Activated naive CD4-positive, alpha-beta T cell treated with anti-CD3 and anti-CD28 coated beads for 36 hours (primary cell): ENCODE data around the gene SLC43A1. TPM values are rescaled to one million over a fixed set of nuclear protein-coding genes. Genes with fewer than 3 reads are reported as not detected.
A peak's percentile ranks its signal among the peaks of the same experiment; 100 is the strongest.

Source experiments
- CTCF ChIA-PET: fragments of 350-600 bp; sonication (Branson Sonifier 250); formaldehyde crosslinking; loops from one replicate; lab custom pipeline; 2021; ENCODE audit warnings: antibody characterized with exemption; lab: Charles Lee
- DNase-seq: peaks from one replicate; pipeline ENCODE4 v3.0.0-alpha.2; 2020
- H3K27ac Mint-ChIP-seq: one replicate; pipeline ENCODE4 v1.8.0; 2021; ENCODE audit warnings: mild to moderate bottlenecking, mixed read lengths
- H3K27me3 Mint-ChIP-seq: one replicate; pipeline ENCODE4 v1.8.0; 2021; ENCODE audit warnings: low read depth, mixed read lengths
- H3K36me3 Mint-ChIP-seq: one replicate; pipeline ENCODE4 v1.8.0; 2021; ENCODE audit warnings: low read depth, mixed read lengths
- H3K4me1 Mint-ChIP-seq: one replicate; pipeline ENCODE4 v1.8.0; 2021; ENCODE audit warnings: low read depth, mixed read lengths
- H3K4me3 Mint-ChIP-seq: one replicate; pipeline ENCODE4 v1.8.0; 2021; ENCODE audit warnings: mild to moderate bottlenecking, moderate library complexity, mixed read lengths
- H3K9me3 Mint-ChIP-seq: one replicate; pipeline ENCODE4 v1.8.0; 2021; ENCODE audit warnings: mixed read lengths
- intact Hi-C: fragments of 100-400 bp; cut with micrococcal nuclease; formaldehyde crosslinking; loops from one replicate; pipeline ENCODE4 v1.15.1; 2023
- total RNA-seq, 2 experiments: library from RNA; stranded (reverse); gene quantifications; one replicate each; pipeline ENCODE4 v1.2.3, GENCODE V29; 2021

Gene SLC43A1
- total RNA-seq, 2 experiments from 2014 or later, result 26.5 to 29.7 TPM

DNA sequence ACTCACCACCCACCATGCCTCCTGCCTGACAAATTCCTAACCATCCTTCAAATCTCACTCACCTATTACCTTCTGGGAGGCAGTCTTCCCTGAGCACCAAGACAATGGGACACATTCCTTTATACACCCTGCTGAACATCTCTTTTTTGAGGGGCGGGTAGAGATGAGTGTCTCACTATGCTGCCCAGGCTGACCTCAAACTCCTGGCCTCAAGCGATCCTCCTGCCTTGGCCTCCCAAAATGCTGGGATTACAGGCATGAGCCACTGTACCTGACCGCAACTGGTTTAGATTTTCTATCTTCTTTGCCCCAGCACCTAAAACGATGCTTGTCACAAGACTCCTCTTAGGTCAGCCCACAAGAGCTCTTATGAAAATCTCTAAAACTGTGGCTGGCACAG lies 7.9 kb upstream of the SLC43A1 start:
- Mint-ChIP-seq H3K27ac (no peak overlapping the region), H3K36me3 (peaks cover 12% of the 10 kb centered on the region), H3K4me1 (peaks cover 14% of the 10 kb centered on the region), H3K4me3 (no peak overlapping the region), H3K9me3 (no peaks in the 10 kb centered on the region), H3K27me3 (no peaks in the 10 kb centered on the region)
- DNase-seq, result no peak
- CTCF ChIA-PET, result interaction anchor here (1.1 to 7.8 kb wide), 4 partner anchors 7 to 177 kb away, joined by 4 to 270 read pairs (median 86); partner anchors contain the start of gene SLC43A1
- intact Hi-C loops, result no loop called here

DNA sequence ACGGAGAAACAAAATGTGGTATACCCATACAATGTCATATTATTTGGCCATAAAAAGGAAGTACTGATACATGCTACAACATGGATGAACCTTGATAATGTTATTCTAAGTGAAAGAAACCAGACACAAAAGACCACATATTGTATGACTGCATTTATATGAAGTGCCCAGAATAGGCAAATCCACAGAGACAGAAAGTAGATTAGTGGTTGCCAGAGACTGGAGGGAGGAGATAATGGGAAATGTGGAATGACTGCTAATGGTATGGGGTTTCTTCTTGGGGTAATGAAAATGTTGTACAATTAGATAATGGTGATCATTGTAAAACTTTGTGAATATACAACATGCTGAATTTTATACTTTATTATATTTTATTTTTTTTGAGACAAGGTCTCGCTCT lies 5.6 kb upstream of the SLC43A1 start:
- H3K4me1 Mint-ChIP-seq, result peaks cover 1% of the 10 kb centered on the region
- H3K36me3 Mint-ChIP-seq, result peaks cover 3% of the 10 kb centered on the region
- H3K9me3 Mint-ChIP-seq, result no peaks in the 10 kb centered on the region
- CTCF ChIA-PET, result interaction anchor here (0.6 to 2.0 kb wide), 6 partner anchors 28 to 169 kb away, joined by 3 to 19 read pairs (median 3); no protein-coding TSS in a partner anchor
- intact Hi-C loops, result no loop called here
- no peaks in the 10 kb centered on the region for H3K27me3 Mint-ChIP-seq
- no peak overlapping the region for H3K4me3 Mint-ChIP-seq
- H3K27ac Mint-ChIP-seq, result no peak overlapping the region
- DNase-seq, result no peak

DNA sequence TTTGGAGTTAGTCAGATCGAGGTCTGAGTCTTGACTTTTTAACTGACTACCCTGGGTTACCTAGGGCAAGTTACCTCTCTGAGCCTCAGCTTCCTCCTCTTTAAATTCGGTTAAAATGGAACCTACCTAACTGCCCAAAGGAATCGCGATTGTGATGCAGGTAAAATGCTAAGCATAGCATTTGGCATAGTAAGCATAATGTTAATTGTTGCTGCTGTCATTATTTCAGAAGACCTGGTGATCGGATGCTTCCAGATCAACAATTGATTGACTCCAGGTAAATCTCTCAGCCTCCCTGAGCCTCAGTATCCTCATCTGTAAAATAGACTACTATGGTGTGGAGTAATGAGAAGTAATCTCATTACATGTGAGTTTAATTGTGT lies 550 bp upstream of the SLC43A1 start:
- peaks cover 30% of the 10 kb centered on the region for H3K4me1 Mint-ChIP-seq

DNA sequence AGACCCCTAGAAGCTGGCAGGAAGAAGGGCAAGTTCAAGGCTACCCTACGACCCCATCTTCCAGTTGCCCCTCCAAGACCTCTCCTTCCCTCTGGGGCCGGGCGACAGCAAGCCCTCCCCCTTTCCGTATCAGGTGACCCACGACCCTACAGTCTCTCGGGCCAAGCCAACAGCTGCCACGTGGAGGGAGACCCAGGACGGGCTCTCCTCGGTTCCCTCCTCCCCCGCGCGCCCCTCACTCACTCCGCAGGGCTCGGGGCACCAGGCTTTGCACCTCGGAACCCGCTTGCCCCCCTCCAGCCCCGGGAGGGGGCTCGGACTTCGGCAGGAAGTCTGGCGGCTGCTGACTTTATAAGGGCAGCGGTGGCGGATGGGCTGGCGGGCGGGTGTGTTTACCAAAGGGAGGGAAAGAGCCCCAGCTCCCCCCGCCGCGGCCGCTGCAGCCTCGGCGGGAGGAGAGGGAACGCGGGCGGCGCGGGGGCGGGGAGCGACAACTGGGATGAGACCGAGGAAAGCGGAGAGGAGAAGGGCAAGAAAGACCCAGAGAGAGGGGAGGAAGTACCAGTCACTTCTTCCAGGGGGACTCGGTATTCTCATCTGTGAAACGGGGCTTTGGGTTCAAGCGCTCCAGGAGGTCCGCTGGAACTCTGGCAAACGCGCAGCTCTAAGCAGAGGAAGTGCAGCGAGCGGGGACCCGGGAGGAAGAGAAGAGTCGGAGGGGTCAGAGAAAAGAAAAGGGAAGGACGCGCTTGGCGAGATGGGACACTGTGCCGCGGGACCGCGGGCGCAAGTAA lies 767 bp downstream of the SLC43A1 start:
- peaks cover 5% of the 10 kb centered on the region for H3K36me3 Mint-ChIP-seq
- no peaks in the 10 kb centered on the region for H3K9me3 Mint-ChIP-seq
- DNase-seq, result peak; percentile 68
- peaks cover 32% of the 10 kb centered on the region for H3K4me1 Mint-ChIP-seq
- H3K4me3 Mint-ChIP-seq, result peak overlapping the region; percentile 98
- peak overlapping the region; percentile 91 for H3K27ac Mint-ChIP-seq
- intact Hi-C loops, result loop anchor here (1.0 kb wide), 3 partner anchors 16 to 56 kb away; partner anchors contain the start of gene TIMM10
- no peaks in the 10 kb centered on the region for H3K27me3 Mint-ChIP-seq
- CTCF ChIA-PET, result interaction anchor here (1.4 to 7.4 kb wide), 5 partner anchors 13 to 169 kb away, joined by 3 to 144 read pairs (median 19); partner anchors contain the start of gene TIMM10

More for the DNA sequence above, 550 bp upstream of the SLC43A1 start:
- Mint-ChIP-seq H3K9me3 (no peaks in the 10 kb centered on the region), H3K27me3 (no peaks in the 10 kb centered on the region), H3K36me3 (peaks cover 3% of the 10 kb centered on the region), H3K4me3 (peak overlapping the region; percentile 98), H3K27ac (peak overlapping the region; percentile 71)
- CTCF ChIA-PET, result interaction anchor here (0.5 to 7.4 kb wide), 9 partner anchors 9 to 192 kb away, joined by 3 to 144 read pairs (median 5); partner anchors contain the start of genes TIMM10 and UBE2L6
- no peak for DNase-seq
- intact Hi-C loops, result no loop called here

DNA sequence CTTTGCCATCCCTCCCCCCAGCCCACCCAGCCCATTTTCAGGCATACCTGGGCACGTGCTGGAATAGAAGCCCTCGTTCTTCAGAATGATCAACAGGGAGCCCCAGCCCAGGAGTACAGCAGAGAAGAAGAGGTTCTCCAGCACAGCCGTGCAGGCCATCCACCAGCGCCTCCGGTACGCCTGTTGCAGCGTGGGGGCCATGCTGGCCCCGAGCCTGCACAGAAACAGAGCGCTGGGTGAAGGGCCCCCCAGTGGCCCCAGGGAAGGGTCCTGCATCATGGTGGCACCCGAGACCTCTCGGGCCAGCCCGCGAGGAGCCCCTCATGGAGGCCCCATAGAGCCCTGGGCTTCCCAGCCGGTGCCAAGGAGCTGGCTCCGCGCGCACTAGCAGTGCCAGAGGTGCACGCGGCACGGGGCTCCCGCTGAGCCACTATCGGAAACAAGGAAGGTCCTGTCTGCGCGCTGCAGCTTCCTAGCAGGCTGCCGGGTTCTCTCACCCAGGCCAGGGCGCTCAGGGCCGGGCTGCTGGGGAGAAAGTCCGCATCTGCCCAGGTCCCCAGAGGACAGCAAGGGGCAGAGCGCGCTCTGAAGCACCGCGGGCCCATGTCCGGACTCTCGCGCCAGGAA lies 1.5 kb downstream of the SLC43A1 start:
- Mint-ChIP-seq H3K36me3 (peaks cover 5% of the 10 kb centered on the region), H3K4me3 (peak overlapping the region; percentile 98), H3K27me3 (no peaks in the 10 kb centered on the region), H3K9me3 (no peaks in the 10 kb centered on the region), H3K27ac (peak overlapping the region; percentile 30), H3K4me1 (peaks cover 32% of the 10 kb centered on the region)
- peak; percentile 59 for DNase-seq
- CTCF ChIA-PET, result interaction anchor here (0.9 to 7.4 kb wide), 9 partner anchors 8 to 166 kb away, joined by 3 to 144 read pairs (median 6); partner anchors contain the start of genes TIMM10 and UBE2L6
- intact Hi-C loops, result loop anchor here (1.0 kb wide), 2 partner anchors 16 to 56 kb away; partner anchors contain the start of gene TIMM10

DNA sequence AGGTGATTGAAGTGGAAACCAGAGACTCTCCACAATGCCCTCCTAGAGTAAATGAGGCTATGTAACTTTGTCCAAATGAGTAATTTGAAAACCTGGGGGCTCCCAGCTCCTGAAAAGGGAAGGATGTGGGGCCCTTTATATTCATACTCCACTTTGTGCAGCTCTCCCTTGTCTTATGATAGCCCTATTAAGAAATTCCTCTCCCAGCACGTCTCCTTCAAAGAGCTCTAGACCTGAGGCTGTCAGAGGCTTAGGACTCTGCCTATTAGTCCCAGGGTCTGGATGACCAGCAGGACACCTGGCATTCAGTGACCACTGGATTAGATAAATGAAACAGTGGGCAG lies 2.1 kb downstream of the SLC43A1 start:
- H3K27me3 Mint-ChIP-seq, result no peaks in the 10 kb centered on the region
- H3K4me3 Mint-ChIP-seq, result peak overlapping the region; percentile 98
- H3K4me1 Mint-ChIP-seq, result peaks cover 32% of the 10 kb centered on the region
- H3K36me3 Mint-ChIP-seq, result peaks cover 5% of the 10 kb centered on the region
- H3K27ac Mint-ChIP-seq, result no peak overlapping the region
- no peaks in the 10 kb centered on the region for H3K9me3 Mint-ChIP-seq
- no peak for DNase-seq
- CTCF ChIA-PET, result interaction anchor here (0.9 to 7.4 kb wide), 9 partner anchors 9 to 166 kb away, joined by 3 to 144 read pairs (median 3); partner anchors contain the start of genes TIMM10 and UBE2L6
- intact Hi-C loops, result no loop called here

DNA sequence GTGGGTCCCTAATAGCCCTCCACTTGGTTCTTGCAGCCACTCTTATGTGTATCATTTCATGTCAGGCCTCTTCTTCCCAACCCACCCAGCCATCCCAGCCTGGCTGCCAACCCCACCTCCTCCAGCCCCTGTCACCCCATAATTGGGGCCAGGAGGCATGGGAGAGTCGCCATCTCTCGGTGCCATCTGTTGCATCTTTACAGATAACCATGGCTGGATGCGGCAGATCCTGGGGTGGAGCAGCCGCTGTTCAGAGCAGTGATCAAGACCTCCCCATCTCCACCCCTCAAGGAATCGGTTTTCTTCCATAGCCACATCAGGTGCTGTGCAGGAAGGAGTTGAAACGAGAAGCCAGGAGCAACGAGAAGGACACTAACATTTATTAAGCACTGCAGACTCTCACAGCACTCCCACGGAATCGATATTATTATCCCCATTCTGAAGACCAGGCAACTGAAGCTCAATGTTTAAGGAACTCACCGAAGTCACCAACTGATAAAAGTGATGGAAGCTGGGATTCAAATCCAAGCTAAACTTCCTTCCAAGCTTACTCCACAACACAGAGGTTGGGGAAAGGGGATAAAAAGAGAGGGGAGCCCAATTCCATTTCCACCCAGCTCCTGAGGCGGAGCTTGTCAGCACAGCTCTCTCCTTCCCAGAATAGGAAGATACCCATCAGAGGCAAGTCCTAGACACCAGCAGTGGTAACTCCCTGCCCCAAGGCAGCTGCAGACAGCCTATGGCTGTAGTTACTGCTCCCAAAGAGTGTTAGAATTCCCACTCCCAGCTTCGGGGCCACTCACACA lies 2.7 kb downstream of the SLC43A1 start:
- DNase-seq, result no peak
- no peak overlapping the region for H3K27ac Mint-ChIP-seq
- CTCF ChIA-PET, result interaction anchor here (0.9 to 7.4 kb wide), 9 partner anchors 9 to 165 kb away, joined by 3 to 144 read pairs (median 3); partner anchors contain the start of genes TIMM10 and UBE2L6

DNA sequence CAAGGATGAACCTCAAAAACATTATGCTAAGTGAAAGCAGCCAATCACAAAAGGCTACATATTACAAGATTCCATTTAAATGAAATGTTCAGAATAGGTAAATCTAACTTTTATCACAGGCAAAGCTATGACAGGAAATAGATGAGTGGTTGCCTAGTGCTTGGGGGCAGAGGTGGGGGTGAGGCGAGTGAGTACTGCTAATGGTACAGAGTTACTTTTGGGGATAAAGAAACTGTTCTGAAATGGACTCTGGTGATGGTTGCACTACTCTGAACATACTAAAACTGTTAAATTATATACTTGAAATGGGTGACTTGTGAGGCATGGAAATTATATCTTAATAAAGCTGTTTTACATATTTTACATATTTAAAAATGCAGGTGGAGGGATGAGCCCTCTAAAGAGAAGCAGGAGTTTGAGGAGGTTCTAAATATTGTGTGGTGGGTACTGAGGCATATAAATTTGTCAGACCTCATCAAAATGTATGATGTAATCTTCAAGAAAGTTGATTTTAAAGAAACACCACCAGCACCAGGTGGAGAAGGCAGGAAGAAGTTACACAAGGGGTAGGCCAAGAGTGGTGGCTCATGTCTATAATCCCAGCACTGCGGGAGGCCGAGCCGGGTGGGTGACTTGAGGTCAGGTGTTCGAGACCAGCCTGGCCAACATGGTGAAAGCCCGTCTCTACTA lies 3.6 kb downstream of the SLC43A1 start:
- H3K27ac Mint-ChIP-seq, result peak overlapping the region; percentile 6

More for the DNA sequence above, 2.7 kb downstream of the SLC43A1 start:
- Mint-ChIP-seq H3K4me3 (peak overlapping the region; percentile 98), H3K27me3 (no peaks in the 10 kb centered on the region), H3K4me1 (peaks cover 32% of the 10 kb centered on the region), H3K9me3 (no peaks in the 10 kb centered on the region), H3K36me3 (peaks cover 5% of the 10 kb centered on the region)
- intact Hi-C loops, result no loop called here

DNA sequence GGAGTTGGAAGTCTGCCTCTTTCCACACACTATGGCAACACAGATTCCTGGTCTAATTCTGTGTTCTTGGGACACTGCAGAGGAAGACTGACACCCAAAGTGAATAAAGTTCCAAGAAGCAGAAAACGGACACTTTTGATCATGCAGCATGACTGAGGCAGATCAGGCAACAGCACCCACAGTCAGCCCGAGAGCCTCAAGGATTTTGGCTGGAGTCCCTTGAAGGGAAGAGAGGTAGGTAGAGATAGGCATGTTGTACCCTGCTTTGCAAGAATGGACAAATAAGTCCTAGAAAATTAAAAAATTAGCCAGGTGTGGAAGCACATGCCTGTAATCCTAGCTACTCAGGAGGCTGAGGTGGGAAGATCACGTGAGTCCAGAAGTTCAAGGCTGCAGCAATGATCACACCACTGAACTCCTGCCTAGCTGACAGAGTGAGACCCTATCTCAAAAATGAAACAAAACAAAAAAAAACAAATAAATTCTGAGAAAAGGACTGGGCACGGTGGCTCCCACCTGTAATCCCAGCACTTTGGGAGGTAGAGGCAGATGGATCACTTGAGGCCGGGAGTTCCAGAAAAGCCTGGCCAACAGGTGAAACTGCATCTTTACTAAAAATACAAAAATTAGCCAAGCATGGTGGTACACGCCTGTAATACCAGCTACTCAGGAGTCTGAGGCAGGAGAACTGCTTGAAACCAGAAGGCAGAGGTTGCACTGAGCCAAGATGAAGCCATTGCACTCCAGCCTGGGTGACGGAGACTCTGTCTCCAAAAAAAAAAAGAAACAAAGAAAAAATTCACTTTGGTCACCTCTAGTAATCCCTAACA lies 6.9 kb downstream of the SLC43A1 start:
- H3K27me3 Mint-ChIP-seq, result no peaks in the 10 kb centered on the region
- intact Hi-C loops, result no loop called here
- CTCF ChIA-PET, result interaction anchor here (0.9 to 5.0 kb wide), 3 partner anchors 15 to 292 kb away, joined by 3 to 45 read pairs (median 4); no protein-coding TSS in a partner anchor
- H3K4me3 Mint-ChIP-seq, result no peak overlapping the region
- H3K9me3 Mint-ChIP-seq, result no peaks in the 10 kb centered on the region
- no peak overlapping the region for H3K27ac Mint-ChIP-seq
- H3K36me3 Mint-ChIP-seq, result peaks cover 8% of the 10 kb centered on the region
- DNase-seq, result no peak
- peaks cover 24% of the 10 kb centered on the region for H3K4me1 Mint-ChIP-seq

More for the DNA sequence above, 3.6 kb downstream of the SLC43A1 start:
- Mint-ChIP-seq H3K27me3 (no peaks in the 10 kb centered on the region), H3K9me3 (no peaks in the 10 kb centered on the region), H3K4me3 (no peak overlapping the region), H3K36me3 (peaks cover 7% of the 10 kb centered on the region), H3K4me1 (peaks cover 32% of the 10 kb centered on the region)
- intact Hi-C loops, result no loop called here
- CTCF ChIA-PET, result interaction anchor here (0.6 to 2.6 kb wide), 7 partner anchors 8 to 133 kb away, joined by 3 to 18 read pairs (median 4); no protein-coding TSS in a partner anchor
- no peak for DNase-seq

DNA sequence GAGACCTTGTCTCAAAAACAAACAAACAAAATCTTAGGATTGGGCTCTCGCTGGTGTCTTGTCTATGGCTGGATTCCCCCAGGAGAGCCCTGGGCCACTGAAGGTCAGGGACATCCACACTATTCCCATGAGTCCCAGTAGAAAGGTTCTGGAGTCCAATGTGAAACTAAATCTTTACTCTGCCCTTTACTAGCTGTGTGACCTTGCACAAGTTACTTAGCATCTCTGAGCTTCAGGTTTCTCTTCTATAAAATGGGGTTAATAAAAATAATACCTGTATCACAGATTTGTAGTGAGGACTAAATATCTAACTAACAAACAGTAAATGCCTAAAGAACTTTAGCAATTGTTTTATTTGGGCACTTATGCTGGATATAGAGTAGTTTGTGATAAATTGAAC lies 9.0 kb downstream of the SLC43A1 start:
- Mint-ChIP-seq H3K36me3 (peaks cover 10% of the 10 kb centered on the region), H3K27ac (no peak overlapping the region), H3K4me1 (peaks cover 4% of the 10 kb centered on the region), H3K4me3 (no peak overlapping the region), H3K9me3 (no peaks in the 10 kb centered on the region), H3K27me3 (no peaks in the 10 kb centered on the region)
- intact Hi-C loops, result no loop called here
- CTCF ChIA-PET, result interaction anchor here (0.7 to 5.0 kb wide), 3 partner anchors 13 to 252 kb away, joined by 3 to 45 read pairs (median 5); no protein-coding TSS in a partner anchor
- DNase-seq, result no peak
